Motor neuron (in vitro differentiated cells): ENCODE data around the gene HDAC11. TPM values are rescaled to one million over a fixed set of nuclear protein-coding genes. Genes with fewer than 3 reads are reported as not detected.

ENCODE experiments used
- ATAC-seq, 8 experiments: fragments of 200-7000 bp; cut with Tn5 transposase; replicated peaks in 6 of 8; 2 replicates each; pipeline ENCODE4 v1.8.0; 2021; ENCODE audit warnings: mild to moderate bottlenecking in 8 of 8, moderate library complexity in 8 of 8
- H3K27ac ChIP-seq, 2 donors: fragments of 250-450 bp; sonication (Bioruptor Pico); 2 replicates each; pipeline ENCODE4 v1.9.0; 2021; ENCODE audit warnings: antibody characterized with exemption in 2 of 2, mild to moderate bottlenecking in 2 of 2, moderate library complexity in 1 of 2
- H3K4me1 ChIP-seq, 2 donors: fragments of 250-450 bp; sonication (Bioruptor Pico); replicated peaks in 1 of 2; 2 replicates each; pipeline ENCODE4 v1.6.1; 2021; ENCODE audit warnings: antibody characterized with exemption in 2 of 2, mild to moderate bottlenecking in 2 of 2, moderate library complexity in 1 of 2
- H3K4me3 ChIP-seq, 5 donors: fragments of 250-450 bp; sonication (Bioruptor Pico); 2 replicates each; pipeline ENCODE4 v1.9.0; 2021; ENCODE audit warnings: antibody characterized with exemption in 5 of 5, mild to moderate bottlenecking in 5 of 5, moderate library complexity in 4 of 5
- WGBS, 10 experiments: fragments of 450-650 bp; shearing (Covaris generic); methylation state at CpG; one replicate each; pipeline ENCODE4 v1.0.0; 2022; 5-methylcytosine and 5-hydroxymethylcytosine counted together
- in situ Hi-C, 9 experiments: fragments of 400-800 bp; cut with MboI; loops; one replicate each; pipeline ENCODE4 v1.15.0; 2021; ENCODE audit warnings: low sequenced_read_pairs in 9 of 9, low pct_unique_long_range_greater_than_20kb in 2 of 9; ENCODE audit not compliant: unreplicated experiment in 9 of 9
- total RNA-seq, 8 experiments: library from RNA; unstranded; fragments of 300-600 nt; gene quantifications; 2 replicates each; pipeline versions ENCODE4 v1.2.3 to v1.2.4, GENCODE V29; 2022

HDAC11 gene
- total RNA-seq, 8 experiments from 2014 or later = 2.7 to 23.8 (median 11.0) TPM

GRCh38 chr3:13505147-13506130, 25.3 kb downstream of the HDAC11 start:
- no peak for ATAC-seq
- Histone ChIP-seq H3K27ac (peak overlapping the region in 1 of 2 donors; percentile 48), H3K4me1 (peaks cover 12 to 21% of the 10 kb centered on the region in 2 donors), H3K4me3 (no peak overlapping the region)
- 50 to 100% (median 90%) methylated on average over 1 of the region's 16 CpGs; no CpG with 5 or more reads in 6 of the 10 experiments for WGBS, 10 experiments
- in situ Hi-C loops = no loop called here

DNA sequence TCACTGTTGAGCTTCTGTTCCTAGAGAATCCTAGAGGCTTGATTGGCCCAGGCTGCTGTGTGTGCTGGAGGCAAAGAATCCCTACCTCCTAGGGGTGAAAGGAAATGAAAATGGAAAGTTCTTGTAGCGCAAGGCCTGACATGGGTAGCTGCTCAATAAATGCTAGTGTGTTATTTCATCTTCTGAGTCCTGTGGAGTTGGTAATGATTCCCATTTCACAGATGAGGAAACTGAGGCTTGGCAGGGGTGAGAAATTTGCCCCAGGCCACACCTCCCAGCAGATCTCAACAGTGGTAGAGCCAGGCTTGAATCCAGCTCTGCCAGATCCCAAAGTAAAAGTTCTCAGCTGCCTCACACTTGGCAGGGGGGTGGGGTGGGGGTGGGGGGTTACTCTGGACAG, 26.1 kb downstream of the HDAC11 start:
- no peak for ATAC-seq
- no peak overlapping the region for H3K27ac ChIP-seq
- H3K4me1 ChIP-seq = peaks cover 12 to 21% of the 10 kb centered on the region in 2 donors
- no peak overlapping the region for H3K4me3 ChIP-seq
- in situ Hi-C loops = no loop called here
- WGBS, 10 experiments = 71 to 100% (median 82%) methylated on average over 1 of the region's 1 CpG; no CpG with 5 or more reads in 6 of the 10 experiments

- Histone ChIP-seq H3K4me1 (peaks cover 12 to 21% of the 10 kb centered on the region in 2 donors), H3K4me3 (no peak overlapping the region), H3K27ac (no peak overlapping the region)
- ATAC-seq = peak in 1 of 8 experiments; percentile 9
- no CpG with 5 or more reads among the region's 4 CpGs for WGBS, 10 experiments
- in situ Hi-C loops = no loop called here
Observed at GRCh38 chr3:13506680-13507079, 26.6 kb downstream of the HDAC11 start.

GRCh38 chr3:13507247-13507569, 27.1 kb downstream of the HDAC11 start:
- Histone ChIP-seq H3K4me1 (peaks cover 12 to 21% of the 10 kb centered on the region in 2 donors), H3K4me3 (no peak overlapping the region), H3K27ac (no peak overlapping the region)
- peak in 4 of 8 experiments; percentile 4 to 56 (median 18) for ATAC-seq
- 34 to 80% (median 54%) methylated on average over 1 to 3 of the region's 3 CpGs; no CpG with 5 or more reads in 7 of the 10 experiments for WGBS, 10 experiments
- in situ Hi-C loops = no loop called here

- peak; percentile 69 to 85 (median 76) for ATAC-seq
- in situ Hi-C loops = no loop called here
- H3K27ac ChIP-seq = no peak overlapping the region
- no peak overlapping the region for H3K4me3 ChIP-seq
- H3K4me1 ChIP-seq = peaks cover 12 to 21% of the 10 kb centered on the region in 2 donors
- 5 to 76% (median 48%) methylated on average over 2 to 10 of the region's 20 CpGs; no CpG with 5 or more reads in 6 of the 10 experiments for WGBS, 10 experiments
Observed at GRCh38 chr3:13507570-13508339, 27.6 kb downstream of the HDAC11 start.

DNA sequence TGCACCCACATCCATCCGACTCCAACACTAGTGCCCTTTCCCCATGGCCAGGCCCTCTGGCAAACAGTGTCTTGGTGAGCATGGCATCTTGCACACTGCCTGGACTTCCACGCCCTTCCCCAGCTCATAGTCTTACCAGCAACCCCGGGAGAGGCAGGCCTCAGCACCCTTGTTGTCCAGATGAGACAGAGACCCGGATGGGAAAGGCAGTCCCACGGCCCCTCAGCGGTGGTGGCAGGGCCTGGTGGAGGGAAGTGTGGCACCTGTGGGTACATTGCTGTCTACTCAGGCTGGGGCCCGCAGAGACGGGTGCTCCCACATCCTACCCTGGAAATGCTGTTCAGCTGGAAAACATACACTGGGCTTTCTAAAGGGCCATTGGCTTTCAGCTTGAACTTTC, 28.4 kb downstream of the HDAC11 start:
- Histone ChIP-seq H3K27ac (no peak overlapping the region), H3K4me1 (peaks cover 12 to 28% of the 10 kb centered on the region in 2 donors), H3K4me3 (no peak overlapping the region)
- in situ Hi-C loops = no loop called here
- WGBS, 10 experiments = 80 to 100% (median 100%) methylated on average over 1 to 3 of the region's 8 CpGs; no CpG with 5 or more reads in 5 of the 10 experiments
- ATAC-seq = no peak

DNA sequence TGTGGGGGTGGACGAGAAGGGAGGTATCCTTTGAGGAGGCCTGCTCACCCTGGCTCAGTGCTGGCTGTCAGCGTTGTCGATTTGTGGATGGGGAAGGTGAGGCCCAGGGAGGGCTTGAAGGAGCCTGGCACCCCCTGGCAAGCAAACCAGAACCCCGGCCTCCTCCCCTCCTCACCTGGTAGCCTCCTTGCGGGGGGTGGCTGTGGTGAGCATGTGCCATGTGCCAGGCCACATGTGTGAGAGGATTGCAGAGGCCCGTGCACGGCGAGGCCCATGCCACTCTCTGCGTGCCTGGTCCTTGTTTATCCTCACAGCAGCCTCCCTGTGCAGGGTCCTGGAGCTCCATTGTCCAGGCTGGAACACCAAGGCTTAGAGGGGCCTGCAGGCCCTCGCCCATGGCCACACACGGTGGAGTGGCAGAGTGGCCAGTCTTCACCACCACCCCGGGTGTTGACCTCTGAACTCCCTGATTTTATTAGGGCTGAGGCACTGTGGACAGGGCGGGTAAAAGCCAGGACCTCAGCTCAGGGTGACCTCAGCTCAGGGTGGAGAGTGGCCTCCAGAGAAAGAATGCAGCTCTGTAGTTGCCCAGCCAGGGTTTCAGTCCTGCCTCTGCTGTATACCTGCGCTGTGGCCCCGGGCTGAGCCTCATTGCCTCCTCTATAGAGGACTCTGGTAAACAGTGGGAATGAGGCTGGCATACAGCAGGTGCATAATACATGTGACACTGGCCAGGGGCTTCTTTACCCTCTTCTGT, 29.1 kb downstream of the HDAC11 start:
- no peak overlapping the region for H3K27ac ChIP-seq
- ATAC-seq = no peak
- in situ Hi-C loops = no loop called here
- H3K4me3 ChIP-seq = no peak overlapping the region
- peaks cover 16 to 35% of the 10 kb centered on the region in 2 donors for H3K4me1 ChIP-seq
- 70 to 100% (median 96%) methylated on average over 1 to 6 of the region's 15 CpGs; no CpG with 5 or more reads in 5 of the 10 experiments for WGBS, 10 experiments

DNA sequence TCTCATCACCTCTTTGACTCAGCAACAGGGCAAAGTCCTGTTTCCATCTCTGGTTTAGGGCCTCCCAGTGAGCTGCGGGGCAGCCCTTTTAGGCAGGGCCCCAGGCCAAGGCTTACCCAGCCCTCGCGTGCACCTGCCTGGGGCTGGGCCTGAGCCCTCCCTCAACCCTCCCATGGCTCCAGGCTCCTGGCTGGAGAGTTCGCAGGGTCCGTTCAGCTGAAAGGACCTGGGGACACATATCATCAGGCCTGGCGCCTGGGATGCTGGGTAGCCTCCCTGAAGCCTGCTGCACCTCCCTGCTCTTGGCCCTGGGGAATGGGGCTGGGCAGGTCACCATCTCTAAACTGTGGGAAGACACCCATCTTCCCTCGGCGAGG, 29.7 kb downstream of the HDAC11 start:
- no peak overlapping the region for H3K27ac ChIP-seq
- in situ Hi-C loops = no loop called here
- H3K4me1 ChIP-seq = peaks cover 10 to 29% of the 10 kb centered on the region in 2 donors
- WGBS, 10 experiments = 70 to 80% methylated on average over 2 to 3 of the region's 8 CpGs; no CpG with 5 or more reads in 8 of the 10 experiments
- no peak for ATAC-seq
- H3K4me3 ChIP-seq = no peak overlapping the region

GRCh38 chr3:13512451-13512850, 32.3 kb downstream of the HDAC11 start:
- in situ Hi-C loops = no loop called here
- H3K27ac ChIP-seq = no peak overlapping the region
- ATAC-seq = no peak
- WGBS, 10 experiments = 80 to 100% (median 88%) methylated on average over 1 to 4 of the region's 7 CpGs; no CpG with 5 or more reads in 6 of the 10 experiments
- H3K4me1 ChIP-seq = peaks cover 7 to 21% of the 10 kb centered on the region in 2 donors
- H3K4me3 ChIP-seq = no peak overlapping the region

GRCh38 chr3:13513051-13513912, 33.2 kb downstream of the HDAC11 start:
- peak; percentile 65 to 83 (median 72) for ATAC-seq
- Histone ChIP-seq H3K27ac (peak overlapping the region in 1 of 2 donors; percentile 22), H3K4me1 (peaks cover 4 to 14% of the 10 kb centered on the region in 2 donors), H3K4me3 (no peak overlapping the region)
- in situ Hi-C loops = no loop called here
- WGBS, 10 experiments = 0 to 64% (median 29%) methylated on average over 1 to 5 of the region's 20 CpGs; no CpG with 5 or more reads in 4 of the 10 experiments

DNA sequence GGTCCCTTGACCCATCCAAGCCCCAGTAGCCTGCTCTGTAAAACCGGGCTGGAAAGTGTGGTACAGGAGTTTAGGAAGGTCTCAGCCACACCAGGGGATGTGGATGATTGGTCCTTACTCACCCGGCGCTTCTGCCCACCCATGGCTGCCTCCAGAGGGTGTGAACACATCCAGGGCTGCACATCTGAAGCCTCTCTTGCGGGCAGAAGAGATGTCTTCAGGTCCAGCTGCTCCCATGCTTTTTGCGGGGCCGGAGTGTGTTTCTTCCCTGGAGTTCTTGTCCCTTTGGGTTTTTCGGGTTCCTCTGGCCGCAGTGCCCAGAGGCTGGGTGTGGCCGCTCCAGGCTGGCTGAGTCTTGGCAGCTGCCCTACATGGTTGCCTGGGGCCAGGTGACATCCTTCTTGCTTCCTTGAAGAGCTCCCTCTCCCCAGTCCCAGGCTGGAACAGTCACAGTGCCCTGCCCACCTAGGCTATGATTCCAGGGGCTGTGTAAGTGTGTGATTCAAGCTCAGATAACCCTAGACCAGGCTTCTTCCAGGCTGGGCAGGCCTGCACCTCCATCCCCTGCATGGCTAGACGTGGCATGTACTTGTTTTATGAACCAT, 33.9 kb downstream of the HDAC11 start:
- WGBS, 10 experiments = 0 to 100% (median 77%) methylated on average over 1 to 9 of the region's 10 CpGs; no CpG with 5 or more reads in 5 of the 10 experiments
- Histone ChIP-seq H3K27ac (no peak overlapping the region), H3K4me1 (peaks cover 4 to 14% of the 10 kb centered on the region in 2 donors), H3K4me3 (no peak overlapping the region)
- in situ Hi-C loops = no loop called here
- peak in 2 of 8 experiments; percentile 34 to 61 for ATAC-seq
